GM18867 (cell line): Measurements from ENCODE around the gene SV2B.

Source experiments
- ATAC-seq: cut with Tn5 transposase; IDR thresholded peaks from one replicate; pipeline ENCODE4 v1.9.1; 2021; ENCODE audit warnings: mild to moderate bottlenecking, moderate library complexity; ENCODE audit not compliant: unreplicated experiment

The SV2B gene

GRCh38 chr15:91102546-91103330, 2.7 kb downstream of the SV2B start:
- no peak for ATAC-seq

- no peak for ATAC-seq
These were observed 4.1 kb downstream of the SV2B start for GRCh38 chr15:91104111-91104510.

- no peak for ATAC-seq
These were observed 8.4 kb downstream of the SV2B start for GRCh38 chr15:91108421-91108820.

- ATAC-seq = no peak
These were observed 9.8 kb downstream of the SV2B start for GRCh38 chr15:91109885-91110284.

GRCh38 chr15:91110407-91110806, 10.3 kb downstream of the SV2B start:
- ATAC-seq = no peak

GRCh38 chr15:91113030-91113429, 13.0 kb downstream of the SV2B start:
- no peak for ATAC-seq

- ATAC-seq = no peak
These were observed 14.2 kb downstream of the SV2B start for GRCh38 chr15:91114301-91114700.

- peak; percentile 82 for ATAC-seq
These were observed 16.3 kb downstream of the SV2B start for GRCh38 chr15:91116113-91117067.

DNA sequence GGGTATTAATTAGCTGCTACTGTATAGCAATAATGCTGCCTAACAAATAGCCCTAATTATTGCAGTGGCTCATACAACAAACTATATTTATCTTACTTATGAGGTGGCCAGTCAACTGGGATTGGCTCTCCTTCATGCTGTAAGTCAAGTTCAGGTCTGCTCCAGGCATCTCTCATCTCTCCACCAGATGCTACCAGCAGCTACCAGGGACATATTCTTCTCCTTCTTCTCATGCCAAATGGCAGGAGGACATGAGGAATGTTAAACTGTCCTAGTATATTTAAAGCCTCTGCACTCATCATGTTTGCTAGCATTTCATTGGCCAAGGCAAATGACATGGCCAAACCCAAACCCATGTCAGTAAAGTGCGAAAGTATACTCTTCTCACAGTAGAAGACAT, 17.3 kb downstream of the SV2B start:
- ATAC-seq = no peak

DNA sequence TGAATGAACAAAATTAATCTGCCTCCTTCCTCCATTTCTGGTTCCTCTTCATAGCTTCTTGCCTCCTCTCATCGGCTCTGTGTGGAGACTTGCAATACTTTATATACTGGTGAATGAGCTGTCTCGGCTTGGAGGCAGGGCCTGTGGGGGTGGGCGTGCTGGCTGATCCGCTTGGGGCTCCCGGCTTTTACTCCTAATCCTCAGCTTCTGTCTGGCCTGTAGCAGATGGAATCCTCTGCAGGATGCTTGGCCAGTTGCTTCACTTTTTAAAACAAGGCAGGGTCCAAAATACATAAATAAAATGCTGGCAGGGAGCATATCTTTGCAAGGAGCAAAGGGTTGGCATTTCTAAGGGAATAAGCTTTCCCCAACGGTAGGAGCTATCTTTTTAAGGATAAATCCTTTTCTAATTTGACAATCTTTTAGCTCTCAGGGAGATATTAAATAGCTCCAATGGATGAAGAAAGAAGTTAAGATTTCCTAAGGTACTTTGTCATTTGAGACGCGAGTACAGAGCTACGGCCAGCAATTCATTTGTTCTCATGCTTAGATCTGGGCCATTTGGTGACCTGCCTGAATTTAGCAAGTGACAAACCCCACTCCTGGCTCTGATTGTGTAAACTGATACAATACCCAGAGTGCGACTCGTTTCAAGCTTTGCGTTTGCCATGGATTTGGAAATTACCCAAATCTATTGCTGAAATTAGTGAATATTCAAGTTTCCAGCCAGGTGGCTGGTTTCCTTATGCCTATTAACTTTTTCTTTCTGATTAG, 18.9 kb downstream of the SV2B start:
- ATAC-seq = no peak

DNA sequence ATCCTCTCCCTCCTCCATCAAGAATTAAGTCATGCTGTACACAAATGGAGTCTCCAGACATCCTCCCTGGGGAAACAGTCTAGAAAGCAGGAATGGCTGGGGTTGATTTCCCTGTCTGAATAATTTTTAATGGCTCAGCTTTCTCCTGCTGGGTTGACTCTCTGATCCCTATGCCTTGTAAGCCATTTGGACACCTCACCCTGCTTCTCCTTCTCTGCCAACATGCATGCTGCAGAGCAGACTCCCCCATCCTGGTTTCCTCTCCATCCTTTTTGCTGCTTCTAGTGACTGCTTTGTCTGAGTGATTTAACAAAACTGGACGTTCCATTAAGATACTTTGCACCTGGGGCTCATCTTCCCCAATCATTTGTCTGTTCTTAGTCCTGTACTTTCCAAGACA, 22.2 kb downstream of the SV2B start:
- no peak for ATAC-seq

DNA sequence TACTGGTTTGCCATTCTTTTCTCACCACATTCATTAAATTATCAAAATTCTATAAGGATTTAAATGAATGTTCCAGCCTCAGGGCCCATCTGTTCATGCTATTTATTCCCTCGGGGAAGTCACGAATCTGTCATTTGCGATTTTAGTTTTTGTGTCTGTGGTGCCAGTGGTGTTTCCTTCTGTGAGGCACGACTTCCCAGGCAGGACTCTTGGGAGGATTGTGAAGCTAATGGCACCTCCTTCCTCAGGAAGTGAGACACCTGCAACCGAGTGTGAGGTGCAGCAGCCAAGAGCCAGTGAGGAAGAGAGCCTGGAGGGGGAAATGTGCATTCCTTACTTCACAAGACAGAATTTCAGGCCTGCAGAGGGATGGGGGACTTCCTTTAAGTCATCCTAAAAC, 24.1 kb downstream of the SV2B start:
- ATAC-seq = no peak

GRCh38 chr15:91125162-91125561, 25.1 kb downstream of the SV2B start:
- no peak for ATAC-seq

GRCh38 chr15:91126080-91126479, 26.0 kb downstream of the SV2B start:
- no peak for ATAC-seq

DNA sequence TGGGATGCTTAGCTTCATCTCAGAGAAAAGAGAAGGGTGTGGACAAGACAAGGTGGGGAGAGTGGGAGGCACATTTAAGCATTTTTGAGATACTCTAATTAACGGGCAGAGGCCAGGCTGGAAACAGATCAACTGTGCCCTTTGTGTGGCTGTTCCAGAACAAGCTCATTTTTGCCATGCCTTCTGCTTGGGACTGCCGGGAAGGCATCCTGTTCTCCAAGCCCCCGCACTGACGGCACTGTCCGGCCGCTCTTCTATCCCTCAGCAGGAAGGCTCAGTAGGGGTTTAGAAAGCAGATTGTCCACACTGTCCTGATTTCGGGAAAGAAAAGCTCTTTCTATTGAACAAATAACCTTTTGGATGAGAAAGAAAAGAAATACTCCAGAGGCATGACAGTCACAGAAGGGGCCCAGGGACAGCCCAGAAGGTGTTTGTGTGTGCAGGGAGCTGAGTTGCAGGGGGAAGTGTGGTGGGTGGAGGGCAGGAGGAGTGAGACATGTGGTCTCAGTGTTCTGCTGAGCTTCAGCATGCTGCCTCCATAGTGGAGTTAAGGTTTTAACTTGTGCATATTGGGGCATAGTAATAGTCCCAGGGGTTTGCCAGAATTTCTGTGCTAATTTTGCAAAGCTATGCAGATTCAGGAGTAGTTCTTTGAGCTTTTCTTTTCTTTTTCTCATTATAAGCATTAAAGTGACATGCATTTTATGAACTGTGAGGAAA, 27.3 kb downstream of the SV2B start:
- no peak for ATAC-seq

DNA sequence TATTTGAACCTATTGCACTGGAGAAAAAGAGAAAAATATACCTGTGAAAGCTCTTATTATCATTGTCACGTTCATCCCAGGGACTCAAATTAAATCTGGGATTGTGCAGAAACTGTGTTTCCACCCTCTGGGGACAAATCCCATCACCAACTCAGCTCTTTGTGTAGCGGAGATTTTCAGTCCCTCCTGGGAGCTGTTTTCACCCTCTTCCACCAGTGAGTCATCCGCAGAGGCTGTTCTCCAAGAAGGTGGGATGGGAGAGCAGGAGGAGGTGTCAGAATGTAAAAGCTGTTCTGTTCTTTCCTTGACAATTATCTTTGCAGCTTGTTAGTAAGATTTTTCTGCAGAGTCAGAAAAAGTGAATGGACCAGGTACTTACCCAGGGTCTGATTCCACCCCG, 28.0 kb downstream of the SV2B start:
- no peak for ATAC-seq

DNA sequence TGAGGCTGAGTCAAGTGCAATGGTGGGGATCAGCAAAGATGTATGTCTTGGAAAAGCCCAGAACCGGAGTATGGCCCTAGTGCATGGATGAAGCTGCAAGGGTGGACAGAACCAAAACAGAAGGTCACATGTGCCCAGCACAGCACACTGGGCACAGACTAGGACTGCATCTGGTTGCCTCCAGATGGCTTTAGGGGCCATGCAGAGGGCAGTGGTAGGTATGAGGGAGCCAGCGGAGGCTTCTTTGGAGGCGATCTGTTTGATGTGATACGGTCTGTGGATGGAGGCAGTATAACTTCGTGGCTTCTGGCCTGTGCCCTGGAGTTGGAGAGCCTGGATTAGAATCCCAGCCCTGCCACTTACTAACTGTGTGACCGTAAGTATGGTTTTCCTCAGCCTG, 29.4 kb downstream of the SV2B start:
- no peak for ATAC-seq

DNA sequence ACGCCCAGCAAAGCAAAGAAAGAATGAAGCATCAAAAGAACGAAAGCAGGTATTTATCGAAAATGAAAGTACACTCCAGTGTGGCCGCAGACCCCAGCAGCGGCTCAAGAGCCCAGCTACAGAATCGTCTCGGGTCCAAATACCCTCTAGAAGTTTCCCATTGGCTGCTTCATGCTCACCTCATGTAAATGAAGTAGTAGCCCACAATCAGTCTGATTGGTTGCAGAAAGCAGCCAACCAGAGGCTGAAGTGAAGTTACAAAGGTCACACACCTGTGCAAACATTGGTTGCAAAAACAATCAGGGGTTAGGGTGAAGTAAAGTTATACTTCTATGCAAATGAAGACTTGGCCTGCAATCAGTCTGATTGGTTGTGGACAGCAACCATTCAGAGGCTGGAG, 32.0 kb downstream of the SV2B start:
- no peak for ATAC-seq

DNA sequence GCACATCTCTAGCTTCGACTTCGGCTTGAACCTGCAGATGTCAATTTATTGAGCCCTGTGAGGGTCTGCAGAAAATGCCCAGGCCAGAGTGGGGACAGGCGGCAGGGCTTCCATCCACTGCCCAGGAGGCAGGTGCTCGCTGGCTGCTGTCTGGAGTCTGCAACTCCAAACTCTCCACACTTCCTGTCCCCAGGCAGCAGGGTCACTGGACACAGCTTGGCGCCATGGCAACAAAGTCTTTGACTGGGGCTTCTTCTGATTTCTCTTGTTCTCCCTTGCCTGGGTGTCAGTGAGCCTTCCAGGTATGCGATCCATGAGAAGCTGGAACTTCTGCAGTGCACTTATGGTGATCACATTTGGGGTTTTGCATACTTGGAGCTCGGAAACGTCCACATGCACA, 33.5 kb downstream of the SV2B start:
- ATAC-seq = no peak
